ENCODE results near the gene PAPLN. TPM values are rescaled to one million over a fixed set of nuclear protein-coding genes. Genes with fewer than 3 reads are reported as not detected.

PAPLN gene
- total and polyA plus RNA-seq, 2 of the 8 experiments (the other 6 are each of a cell fraction or from before 2014, with no cell fraction given), result 14.8 to 25.6 TPM

- no peak overlapping the region for H3K14ac ChIP-seq (ENCODE audit: insufficient read length)
- no peaks in the 10 kb centered on the region for H3K23me2 ChIP-seq (ENCODE audit: low read depth, low read length)
- FAIRE-seq (no peak), DNase-seq (ENCODE audit: low read depth in 1 of 2, low spot score in 2 of 2) (no peak)
- no peak overlapping the region for H3K18ac ChIP-seq (ENCODE audit: extremely low read depth, low read length)
- H3K36me3 ChIP-seq (ENCODE audit: control insufficient read depth in 2 of 4, insufficient read depth in 4 of 4, low read length in 3 of 4), result peaks cover 4 to 54% (median 16%) of the 10 kb centered on the region in 4 experiments
- peaks cover 0 to 3% (median 0%) of the 10 kb centered on the region in 4 experiments; a peak in 3 of 7 replicates for H3K4me1 ChIP-seq (replicated peaks in 1 of 4; ENCODE audit: control insufficient read depth in 3 of 4, insufficient read depth in 4 of 4, low read length in 3 of 4)
- no peak overlapping the region for H3K27ac ChIP-seq (ENCODE audit: low read depth, low read length)
- ChIA-PET CTCF (ENCODE audit: partially characterized antibody) (interaction anchor here (0.6 to 1.5 kb wide), 4 partner anchors 18 to 288 kb away, joined by 3 to 4 read pairs (median 3); no protein-coding TSS in a partner anchor), POLR2A (ENCODE audit: partially characterized antibody) (interaction anchor here (0.9 kb wide), 1 partner anchor 10 kb away, joined by 3 read pairs; no protein-coding TSS in a partner anchor)
- H3K23ac ChIP-seq (ENCODE audit: insufficient read length), result no peak overlapping the region
- H4K8ac ChIP-seq (ENCODE audit: extremely low read depth, insufficient read depth, low read length), result no peak overlapping the region
- no peak overlapping the region for H3K56ac ChIP-seq (replicated peaks; ENCODE audit: insufficient read length, low read depth, low read length)
- H2AFZ ChIP-seq (ENCODE audit: low read length), result no peak overlapping the region
- H3K9me3 ChIP-seq (ENCODE audit: insufficient read depth in 2 of 2, low read depth in 1 of 2, low read length in 1 of 2), result no peaks in the 10 kb centered on the region
- H3K79me1 ChIP-seq (ENCODE audit: low read depth, low read length), result no peaks in the 10 kb centered on the region; the same call in 1 of the 2 replicates
- H2BK5ac ChIP-seq (ENCODE audit: low read depth, low read length), result no peak overlapping the region
- H4K20me1 ChIP-seq (replicated peaks in 1 of 2; ENCODE audit: control insufficient read depth in 1 of 2, insufficient read depth in 2 of 2, low read length in 2 of 2), result no peaks in the 10 kb centered on the region
- WGBS, 2 experiments (ENCODE audit: extremely low coverage in 1 of 2, insufficient coverage in 1 of 2, insufficient read length in 1 of 2, insufficient replicate concordance in 2 of 2, low coverage in 1 of 2, low lambda C conversion rate in 2 of 2, missing lambda C conversion rate in 1 of 2), result 100% methylated on average over 2 of the region's 2 CpGs; no CpG with 5 or more reads in 1 of the 2 experiments
- no peak for TF ChIP-seq JUND (IDR thresholded peaks at IDR 0.05; ENCODE audit: low read length)
- TF ChIP-seq EZH2 (IDR thresholded peaks at IDR 0.05; ENCODE audit: low read depth, low read length, severe bottlenecking), result no peak
- no peak for TF ChIP-seq NANOG (IDR thresholded peaks at IDR 0.05; ENCODE audit: insufficient read depth, low read depth, low read length, poor library complexity, severe bottlenecking)
- TF ChIP-seq SRF (IDR thresholded peaks at IDR 0.05; ENCODE audit: low read depth, low read length), result no peak
- no peak for TF ChIP-seq CREB1 (IDR thresholded peaks at IDR 0.05)
- TF ChIP-seq GTF2F1 (IDR thresholded peaks at IDR 0.05; ENCODE audit: borderline replicate concordance, low read depth, low read length), result no peak
- TF ChIP-seq BACH1 (IDR thresholded peaks at IDR 0.05; ENCODE audit: low read length), result no peak
- H4K5ac ChIP-seq (ENCODE audit: insufficient read length, low read depth, low read length), result no peak overlapping the region
- H2BK20ac ChIP-seq (ENCODE audit: low read length), result no peak overlapping the region
- H2BK15ac ChIP-seq (ENCODE audit: low read length), result no peak overlapping the region
- H2BK12ac ChIP-seq (ENCODE audit: low read depth, low read length), result no peak overlapping the region
- H3K9ac ChIP-seq (replicated peaks in 1 of 4; ENCODE audit: extremely low read depth in 1 of 4, low read depth in 3 of 4, low read length in 3 of 4), result no peak overlapping the region
- H2AK5ac ChIP-seq (ENCODE audit: low read depth, low read length), result no peak overlapping the region
- no peak overlapping the region for H4K91ac ChIP-seq (replicated peaks; ENCODE audit: insufficient read length, low read length)
- H3K4me2 ChIP-seq (ENCODE audit: insufficient read depth in 1 of 2, low read depth in 2 of 2, low read length in 2 of 2), result no peak overlapping the region
- no peaks in the 10 kb centered on the region for H3K79me2 ChIP-seq (ENCODE audit: control insufficient read depth in 1 of 2, insufficient read depth in 2 of 2, low read length in 2 of 2)
- no peaks in the 10 kb centered on the region for H3K27me3 ChIP-seq (replicated peaks in 1 of 4; ENCODE audit: control insufficient read depth in 3 of 4, extremely low read depth in 1 of 4, insufficient read depth in 3 of 4, low read length in 3 of 4)
- no peak overlapping the region for H3K4me3 ChIP-seq (ENCODE audit: extremely low read depth in 1 of 4, insufficient read depth in 2 of 4, low read depth in 3 of 4, low read length in 4 of 4)
- no peak overlapping the region for H3K4ac ChIP-seq (replicated peaks; ENCODE audit: insufficient read length, low read depth, low read length)
- no peak overlapping the region for H2BK120ac ChIP-seq (replicated peaks; ENCODE audit: low read depth, low read length)
These were observed 40.1 kb downstream of the PAPLN start for GRCh38 chr14:73277376-73277775.

Measured in H1 (cell line).